Myocyte (in vitro differentiated cells): ENCODE results near the gene ANKS3. TPM values are rescaled to one million over a fixed set of nuclear protein-coding genes. Genes with fewer than 3 reads are reported as not detected.

Experiments
- DNase-seq: peaks from one replicate; pipeline ENCODE4 v3.0.0-alpha.2; 2012; ENCODE audit warnings: low read depth
- polyA plus RNA-seq: library from polyadenylated mRNA; unstranded; fragments of >200 nt; gene quantifications from one replicate; pipeline ENCODE4 v1.2.1, GENCODE V29; 2012; ENCODE audit warnings: missing spikeins
- total RNA-seq: library from RNA; depleted of rRNA; stranded (reverse); fragments of >200 nt; gene quantifications from 2 replicates; pipeline ENCODE4 v1.2.3, GENCODE V29; 2014

ANKS3 gene
- total RNA-seq, result 16.8 and 18.0 TPM in 2 replicates
- polyA plus RNA-seq, result 19.0 TPM

- DNase-seq, result peak; percentile 98
Observed at GRCh38 chr16:4734063-4734729, at the start of gene ANKS3, which contains the start of gene DNAAF8. Gene ANKS3, minus strand, starts transcription at chr16:4734271. Its CDS starts 4,122 bp downstream, at chr16:4730149. Gene DNAAF8, plus strand, starts transcription at chr16:4734537. Its CDS starts 1,978 bp downstream, at chr16:4736515.

GRCh38 chr16:4783251-4783950 lies 49.3 kb upstream of the ANKS3 start:
- DNase-seq, result no peak

DNA sequence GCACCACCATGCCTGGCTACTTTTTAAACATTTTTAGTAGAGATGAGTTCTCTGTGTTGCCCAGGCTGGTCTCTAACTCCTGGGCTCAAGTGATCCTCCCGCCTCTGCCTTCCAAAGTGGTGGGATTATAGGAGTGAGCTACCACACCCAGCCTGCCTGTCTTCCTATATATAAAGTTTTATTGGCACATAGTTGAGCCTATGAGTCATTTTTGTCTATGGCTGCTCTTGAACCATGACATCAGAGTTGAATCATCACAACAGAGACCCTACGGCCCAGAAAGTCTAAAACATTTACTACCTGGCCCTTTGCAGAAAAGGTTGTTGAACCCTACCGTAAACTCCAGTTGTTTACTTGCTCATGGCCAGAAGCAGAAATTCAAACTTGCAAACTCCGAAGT lies 46.2 kb upstream of the ANKS3 start:
- DNase-seq, result no peak

GRCh38 chr16:4778050-4778392 lies 44.0 kb upstream of the ANKS3 start:
- no peak for DNase-seq

DNA sequence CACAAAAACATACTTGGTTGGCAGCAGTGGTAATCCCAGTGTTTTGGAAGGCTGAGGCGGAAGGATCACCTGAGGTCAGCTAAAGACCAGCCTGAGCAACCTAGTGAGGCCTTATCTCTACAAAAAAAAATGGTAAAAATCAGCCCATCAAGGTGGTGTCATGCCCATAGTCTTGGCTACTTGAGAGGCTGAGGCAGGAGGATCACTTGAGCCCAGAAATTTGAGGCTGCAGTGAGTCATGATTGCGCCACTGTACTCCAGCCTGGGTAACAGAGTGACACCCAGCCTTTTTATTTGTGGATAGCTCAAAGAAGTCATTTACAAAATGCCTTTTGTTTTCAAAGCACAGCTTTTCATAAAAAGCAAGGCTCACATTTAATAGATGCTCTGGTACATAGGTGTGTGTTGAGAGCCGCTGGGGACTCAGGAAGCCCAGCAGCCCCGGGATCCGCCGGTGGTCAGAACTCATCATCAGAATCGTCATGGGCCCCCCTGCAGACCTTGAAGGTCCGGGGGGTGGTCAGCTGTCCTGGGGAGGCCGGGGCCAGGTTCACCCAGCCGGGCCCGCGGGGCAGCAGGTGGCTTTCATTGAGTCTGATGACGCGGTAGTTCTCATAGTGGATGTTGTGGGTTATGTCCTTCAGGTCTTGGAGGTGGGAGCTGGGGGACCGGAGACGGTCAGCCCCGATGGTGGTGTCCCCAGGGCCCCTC lies 43.4 kb upstream of the ANKS3 start:
- DNase-seq, result no peak

- DNase-seq, result no peak
Observed at GRCh38 chr16:4776141-4776705, 42.2 kb upstream of the ANKS3 start.

DNA sequence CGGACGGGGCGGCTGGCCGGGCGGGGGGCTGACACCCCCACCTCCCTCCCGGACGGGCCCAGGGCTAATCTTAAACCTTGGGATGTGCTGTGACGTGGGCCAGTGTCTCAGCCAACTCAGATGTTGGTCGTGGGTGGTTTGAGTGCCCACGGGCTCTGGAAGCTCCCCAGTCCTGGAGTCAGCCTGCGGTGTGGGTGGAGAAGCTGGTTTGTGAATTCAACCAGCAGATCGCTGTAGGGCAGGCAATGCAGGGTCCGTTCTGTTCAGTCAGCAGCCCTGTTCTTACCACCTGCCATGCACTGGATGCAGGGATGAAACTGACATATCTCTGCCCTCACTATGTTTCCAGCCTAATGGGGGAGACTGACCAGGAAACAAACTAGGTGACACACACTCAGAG lies 40.9 kb upstream of the ANKS3 start:
- no peak for DNase-seq

DNA sequence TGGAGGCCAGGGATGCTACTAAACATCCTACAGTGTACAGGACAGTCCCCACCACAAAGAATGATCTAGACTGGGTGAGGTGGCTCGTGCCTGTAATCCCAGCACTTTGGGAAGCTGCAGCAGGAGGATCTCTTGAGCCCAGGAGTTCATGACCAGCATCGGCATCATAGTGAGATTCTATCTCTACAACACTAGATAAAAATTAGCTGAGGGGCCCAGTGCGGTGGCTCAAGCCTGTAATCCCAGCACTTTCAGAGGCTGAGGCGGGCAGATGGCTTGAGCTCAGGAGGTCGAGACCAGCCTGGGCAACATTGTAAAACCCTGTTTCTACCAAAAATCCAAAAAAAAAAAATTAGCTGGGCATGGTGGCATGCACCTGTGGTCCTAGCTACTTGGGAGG lies 38.3 kb upstream of the ANKS3 start:
- DNase-seq, result no peak

- DNase-seq, result no peak
Observed at GRCh38 chr16:4771646-4772045, 37.6 kb upstream of the ANKS3 start.

DNA sequence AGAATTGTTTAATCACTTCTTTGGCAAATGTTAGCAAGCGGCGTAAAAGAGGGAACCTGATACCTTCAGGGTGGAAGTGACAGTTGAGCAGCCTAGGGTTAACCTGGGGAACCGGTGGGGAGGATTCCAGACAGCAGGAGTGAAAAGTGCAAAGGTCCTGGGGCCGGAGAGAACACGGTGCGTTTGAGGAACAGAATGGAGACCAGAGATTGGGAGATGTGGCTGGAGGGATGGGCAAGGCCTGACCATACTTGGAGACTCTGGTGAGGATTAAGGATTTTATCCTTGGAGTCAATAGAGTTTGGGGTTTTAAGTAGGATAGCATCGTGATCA lies 35.2 kb upstream of the ANKS3 start:
- no peak for DNase-seq

GRCh38 chr16:4768549-4769305 lies 34.7 kb upstream of the ANKS3 start:
- peak; percentile 98 for DNase-seq

DNA sequence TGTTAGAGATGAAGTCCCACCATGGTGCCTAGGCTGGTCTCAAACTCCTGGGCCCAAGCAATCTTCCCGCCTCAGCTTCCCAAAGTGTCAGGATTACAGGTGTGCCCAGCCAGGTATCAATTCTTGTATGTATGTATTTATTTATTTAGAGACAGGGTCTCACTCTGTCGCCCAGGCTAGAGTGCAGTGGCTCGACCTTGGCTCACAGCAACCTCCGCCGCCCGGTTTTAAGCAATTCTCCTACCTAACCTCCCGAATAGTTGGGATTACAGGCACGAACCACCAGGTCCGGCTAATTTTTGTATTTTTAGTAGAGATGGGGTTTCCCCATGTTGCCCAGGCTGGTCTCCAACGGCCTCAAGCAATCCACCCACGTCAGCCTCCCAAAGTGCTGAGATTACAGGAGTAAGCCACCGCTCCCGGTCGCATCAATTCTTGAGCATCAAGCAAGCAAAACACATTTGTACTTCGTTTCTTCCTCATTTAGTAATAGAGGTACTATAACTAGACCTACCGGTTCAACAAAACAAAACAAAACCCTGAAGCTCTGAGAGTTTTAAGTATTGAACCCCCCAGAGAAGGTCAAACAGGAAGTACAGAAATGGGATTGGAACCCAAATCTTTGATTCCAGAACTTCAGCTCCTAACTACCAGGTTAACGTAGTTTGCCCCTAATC lies 33.9 kb upstream of the ANKS3 start:
- DNase-seq, result no peak

DNA sequence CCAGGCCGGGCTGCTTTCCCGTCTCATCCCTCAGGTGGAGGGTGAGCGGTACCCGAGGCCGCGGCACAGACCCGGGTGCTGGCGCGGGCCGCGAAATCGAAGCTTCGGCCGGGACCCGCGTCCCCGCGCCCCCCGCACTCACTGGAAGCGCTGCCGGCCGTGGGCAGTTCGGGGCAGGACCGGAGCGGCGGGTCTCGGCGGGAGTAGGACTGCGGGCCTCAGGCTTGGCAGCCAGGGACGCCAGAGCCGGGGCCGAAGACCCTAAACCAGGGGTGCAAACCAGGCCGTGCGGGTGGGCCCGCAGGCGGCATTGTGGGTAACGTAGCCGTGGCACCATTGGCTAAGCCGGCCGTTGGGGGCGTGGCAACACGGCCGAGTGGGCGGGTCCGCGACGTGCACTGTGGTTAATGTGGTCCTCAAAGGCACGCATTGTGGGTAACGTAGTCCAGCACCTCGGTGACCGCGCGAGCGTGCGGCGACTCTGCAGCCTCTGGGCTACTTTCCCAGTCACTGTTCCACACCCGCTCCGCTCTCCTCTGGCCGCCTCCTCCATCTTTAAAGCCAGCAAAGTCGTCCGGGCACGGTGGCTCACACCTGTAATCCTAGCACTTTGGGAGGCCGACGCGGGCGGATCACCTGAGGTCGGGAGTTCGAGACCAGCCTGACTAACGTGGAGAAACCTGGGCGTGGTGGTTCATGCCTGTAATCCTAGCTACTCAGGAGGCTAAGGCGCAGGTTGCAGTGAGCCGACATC lies 33.0 kb upstream of the ANKS3 start, which contains the start of gene ZNF500:
Gene ZNF500, minus strand, starts transcription at position 288 of the 754 bp plus-strand sequence. CDS start 1,184 bp downstream, outside the sequence.
- peak; percentile 96 for DNase-seq

DNA sequence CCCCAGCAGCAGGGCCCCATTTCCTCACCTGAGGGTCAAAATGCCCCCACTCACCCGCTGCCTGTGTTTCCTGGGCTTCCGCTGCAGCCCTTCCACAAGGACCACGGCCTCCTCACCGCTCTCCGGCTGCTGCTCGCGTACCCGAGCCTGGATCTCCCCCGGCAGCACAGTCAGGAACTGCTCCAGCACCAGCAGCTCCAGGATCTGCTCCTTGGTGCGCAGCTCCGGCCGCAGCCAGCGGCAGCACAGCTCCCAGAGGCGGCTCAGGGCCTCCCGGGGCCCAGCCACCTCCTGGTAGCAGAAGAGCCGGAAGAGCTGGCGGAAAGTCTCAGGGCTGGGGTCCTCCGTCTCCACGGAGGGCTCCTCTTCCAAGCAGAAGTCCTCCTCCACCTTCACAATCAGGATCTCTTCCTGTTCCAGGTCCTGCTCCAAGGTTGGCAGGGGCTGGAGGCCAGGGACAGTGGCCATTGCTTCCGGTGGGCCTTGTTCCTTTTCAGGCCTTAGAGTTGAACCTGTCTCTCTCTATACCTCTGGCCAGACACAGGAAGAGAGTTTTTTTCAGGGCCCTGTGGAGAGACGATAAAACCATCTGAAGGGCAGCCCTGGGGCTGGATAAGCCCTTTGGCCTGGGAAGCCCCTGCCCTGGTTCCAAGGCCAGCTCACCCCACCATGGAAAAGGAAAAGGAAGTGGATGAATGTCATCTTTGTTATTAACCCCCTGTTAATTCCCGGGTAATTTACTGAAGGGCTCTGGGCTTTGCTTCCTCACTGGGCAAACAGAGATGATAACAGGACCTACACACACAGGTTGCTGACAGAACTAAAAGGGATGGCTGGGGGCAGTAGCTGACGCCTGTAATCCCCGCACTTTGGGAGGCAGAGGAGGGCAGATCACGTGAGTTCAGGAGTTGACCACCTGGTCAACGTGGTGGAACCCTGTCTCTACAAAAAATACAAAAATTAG lies 31.7 kb upstream of the ANKS3 start:
- DNase-seq, result no peak

GRCh38 chr16:4763791-4764190 lies 29.7 kb upstream of the ANKS3 start:
- DNase-seq, result peak; percentile 53

GRCh38 chr16:4762205-4762604 lies 28.1 kb upstream of the ANKS3 start:
- DNase-seq, result no peak

DNA sequence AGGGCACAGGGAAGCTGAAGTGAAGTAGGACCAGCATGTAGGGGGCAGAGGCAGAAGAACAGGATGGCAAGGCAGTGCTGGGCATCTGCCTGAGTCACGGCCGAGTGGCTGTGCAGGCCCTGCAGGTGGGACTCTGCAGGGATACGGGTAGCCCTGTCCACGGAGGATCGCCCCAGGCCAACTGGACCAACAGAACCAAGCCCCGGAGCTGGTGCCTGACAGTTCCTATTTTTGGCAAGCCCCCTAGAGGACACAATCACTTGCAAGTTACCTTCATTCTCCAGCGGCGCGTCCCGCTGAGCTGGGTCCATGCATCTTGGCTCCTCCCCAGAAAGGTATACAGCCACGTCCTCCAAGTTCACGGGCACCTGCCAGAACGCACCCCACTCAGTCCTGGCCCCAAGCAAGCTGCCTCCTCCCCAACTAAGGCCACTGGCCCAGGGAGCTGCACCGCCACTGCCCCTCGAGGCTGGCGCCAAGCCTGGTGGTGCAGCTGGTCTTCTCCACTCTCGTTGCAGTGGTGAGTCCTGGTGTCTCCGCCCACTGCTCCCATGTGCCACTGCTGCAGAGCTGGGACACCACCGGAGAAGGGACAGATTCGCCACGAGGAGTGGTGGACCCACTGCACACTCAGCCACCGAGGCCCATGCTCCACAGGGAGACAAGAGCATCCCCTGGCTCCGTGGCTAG lies 26.3 kb upstream of the ANKS3 start:
- no peak for DNase-seq

DNA sequence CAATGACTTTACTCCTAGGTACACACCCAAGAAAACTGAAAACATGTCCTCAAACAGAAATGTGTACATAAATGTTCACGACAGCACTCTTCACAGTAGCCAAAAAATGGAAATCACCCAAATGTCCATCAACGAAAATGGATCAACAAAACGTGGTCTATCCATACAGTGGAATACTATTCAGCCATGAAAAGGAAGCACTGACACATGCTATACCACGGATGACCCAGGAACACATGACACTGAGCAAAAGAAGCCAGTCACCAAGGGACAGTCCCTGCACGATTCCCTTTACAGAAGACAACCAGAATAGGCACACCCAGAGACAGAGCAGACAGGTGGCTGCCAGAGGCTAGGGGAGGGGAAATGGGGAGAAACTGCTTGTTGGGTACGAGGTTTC lies 21.6 kb upstream of the ANKS3 start:
- no peak for DNase-seq
